Loucy (cell line): ENCODE measurements around the gene PPP2R5C.

Experiments
- CTCF ChIP-seq: fragments of 200-600 bp; sonication (generic); conservative IDR thresholded peaks from 2 replicates; pipeline ENCODE4 v1.5.1; 2014; ENCODE audit warnings: mild to moderate bottlenecking, antibody characterized with exemption, low read length
- EZH2phosphoT487 ChIP-seq: fragments of 200-600 bp; IDR thresholded peaks from 2 replicates; pipeline ENCODE4 v1.6.1; 2018; ENCODE audit warnings: antibody characterized with exemption, mild to moderate bottlenecking, moderate library complexity, borderline replicate concordance

DNA sequence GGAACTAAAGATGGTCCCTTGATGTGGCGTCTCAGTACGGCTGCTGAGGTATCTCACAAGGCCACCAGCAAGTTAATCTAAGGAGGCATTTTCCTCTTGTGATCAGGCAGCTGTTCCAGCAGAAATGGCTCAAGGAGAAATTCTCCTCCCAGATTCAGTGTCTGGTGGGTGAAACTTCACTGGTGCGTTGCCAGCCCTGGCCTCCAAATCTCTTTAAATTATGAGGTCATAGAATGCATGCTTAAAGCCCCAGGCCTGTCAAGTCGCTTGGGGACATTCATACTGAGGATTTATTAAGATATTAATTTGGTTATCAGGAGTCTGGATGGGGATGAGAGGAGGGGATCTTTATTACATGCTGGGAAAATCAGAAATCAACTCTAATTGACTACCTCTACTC is 72.9 kb downstream of the PPP2R5C start:
- no peak for TF ChIP-seq CTCF
- no peak for TF ChIP-seq EZH2phosphoT487
